Stimulated activated CD4-positive, alpha-beta T cell treated with anti-CD3 and anti-CD28 coated beads, Interleukin-1b, Interleukin-23, amount 100 ng/mL, for 48 hours (primary cell): ENCODE measurements around the gene FHIT.

ENCODE experiments used
- DNase-seq: peaks from one replicate; pipeline ENCODE4 v3.0.0-alpha.2; 2020

The FHIT gene

GRCh38 chr3:60136601-60137000, 1114.7 kb downstream of the FHIT start:
- no peak for DNase-seq

- DNase-seq: no peak
Measured at GRCh38 chr3:60135474-60135873, 1115.8 kb downstream of the FHIT start.

DNA sequence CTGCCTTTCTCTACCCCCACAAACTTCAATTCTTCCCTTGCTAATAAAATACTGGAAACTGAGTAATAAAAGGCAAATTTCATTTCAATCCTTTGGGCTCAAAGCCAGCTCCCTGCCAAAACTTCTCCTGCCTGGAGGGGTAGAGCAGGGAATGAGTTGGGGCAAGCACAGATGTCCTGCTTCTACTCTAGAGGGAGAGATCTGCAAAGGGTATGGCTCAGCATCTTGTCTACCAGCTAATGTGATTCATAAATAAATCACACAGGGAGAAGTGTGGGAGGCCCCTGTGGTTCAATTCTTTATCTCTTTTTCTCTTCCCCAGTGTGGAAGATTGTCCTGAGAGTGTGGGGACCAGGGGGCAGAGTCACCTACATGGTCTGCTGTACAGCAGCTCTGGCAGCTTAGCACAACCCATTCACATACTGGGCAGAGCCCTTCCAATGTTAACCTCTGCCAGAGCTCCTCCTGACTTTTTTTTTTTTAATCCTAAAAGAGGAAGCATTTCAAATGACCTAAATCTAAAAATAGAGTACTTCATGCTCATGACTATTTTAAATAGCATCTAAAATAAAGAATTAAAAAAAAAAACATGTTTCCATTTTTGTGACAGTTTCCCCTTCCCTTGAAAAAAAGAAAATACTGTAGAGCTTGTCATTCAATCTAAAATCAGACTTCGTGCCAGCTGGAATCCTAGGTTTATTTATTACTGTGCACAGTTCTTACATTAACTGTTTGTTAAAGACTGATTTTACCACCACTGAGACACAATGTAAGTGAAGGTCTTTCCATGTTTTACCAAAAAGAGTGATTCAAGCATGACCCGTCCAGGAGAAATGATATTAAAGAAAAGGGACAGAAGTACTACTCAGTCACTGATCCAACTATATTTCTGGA, 1117.7 kb downstream of the FHIT start:
- DNase-seq: no peak

- DNase-seq: no peak
Measured at GRCh38 chr3:60131618-60132017, 1119.6 kb downstream of the FHIT start.

DNA sequence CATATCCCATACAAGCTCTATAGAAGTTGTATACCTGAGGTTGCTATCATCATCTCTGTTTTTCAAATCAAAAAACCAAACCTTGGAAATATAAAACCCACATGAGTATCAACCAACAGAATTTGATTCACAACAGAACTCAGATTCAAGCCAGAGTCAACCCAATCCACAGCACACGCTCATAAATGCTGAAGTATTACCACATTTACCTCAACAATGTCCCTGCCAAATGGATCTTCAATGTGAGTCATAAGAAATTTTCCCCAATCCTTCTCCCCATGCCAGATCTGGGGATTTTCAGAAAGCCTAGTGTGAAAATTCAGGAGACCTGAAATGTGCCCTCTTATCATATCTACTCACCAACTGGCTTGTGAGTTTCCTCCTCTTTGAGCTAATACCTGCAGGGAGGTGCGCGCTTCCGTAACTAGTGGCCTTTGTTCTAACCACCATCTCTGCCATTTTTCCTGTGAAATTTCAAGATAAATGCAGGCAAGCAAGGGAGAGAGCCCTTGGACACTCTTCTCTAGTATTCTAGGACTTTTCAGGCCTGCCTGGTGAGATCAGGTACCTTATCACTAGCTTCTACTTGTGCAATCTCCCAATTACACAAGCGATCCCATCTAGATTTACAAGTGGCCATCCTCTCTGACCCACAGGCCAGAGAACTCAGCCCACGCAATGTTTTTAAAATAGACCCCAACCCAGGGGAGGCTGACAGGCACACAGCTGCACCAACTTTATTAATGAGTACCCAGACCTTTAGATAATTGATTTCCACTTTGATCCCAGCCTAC, 1124.5 kb downstream of the FHIT start:
- DNase-seq: no peak

- DNase-seq: no peak
Measured at GRCh38 chr3:60125686-60126085, 1125.6 kb downstream of the FHIT start.

DNA sequence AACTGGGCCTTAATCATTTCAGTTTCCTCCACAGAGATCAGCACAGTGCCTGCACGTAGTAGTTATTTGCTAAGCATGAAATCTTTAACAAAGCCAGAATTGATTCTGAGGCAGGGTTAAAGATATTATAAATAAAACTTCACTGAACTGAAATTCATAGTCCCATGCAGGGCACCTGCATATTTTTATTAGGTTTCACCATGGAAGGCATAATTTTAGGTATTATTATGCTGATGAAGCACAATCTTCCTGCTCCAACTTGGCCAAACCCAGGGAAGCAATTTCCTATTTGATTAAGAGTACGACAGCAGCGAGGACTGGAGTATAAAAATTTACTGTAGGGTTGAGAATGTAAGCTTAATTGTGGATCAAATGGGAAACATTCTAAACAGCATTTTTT, 1131.0 kb downstream of the FHIT start:
- DNase-seq: no peak

- no peak for DNase-seq
Measured at GRCh38 chr3:60114191-60114590, 1137.1 kb downstream of the FHIT start.

GRCh38 chr3:60107275-60107674, 1144.0 kb downstream of the FHIT start:
- DNase-seq: no peak

DNA sequence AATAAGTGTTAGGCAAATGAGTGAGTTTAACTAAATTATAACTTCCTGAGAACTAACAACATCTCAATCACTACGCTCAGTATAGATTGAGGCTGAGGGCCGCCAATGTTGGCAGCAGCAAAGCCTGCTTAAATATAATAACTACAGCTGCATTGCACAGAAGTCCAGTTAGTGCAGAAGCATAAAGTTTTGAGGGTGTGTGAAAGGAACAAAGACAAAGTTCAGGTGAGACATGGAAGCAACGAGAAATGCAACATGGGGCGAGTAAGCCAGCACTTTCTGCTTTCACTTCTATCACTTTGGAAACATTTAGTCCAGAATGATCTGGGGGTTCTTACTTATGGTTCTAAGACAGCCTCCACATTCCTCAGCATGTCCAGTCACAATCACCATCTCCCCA, 1149.1 kb downstream of the FHIT start:
- DNase-seq: no peak

DNA sequence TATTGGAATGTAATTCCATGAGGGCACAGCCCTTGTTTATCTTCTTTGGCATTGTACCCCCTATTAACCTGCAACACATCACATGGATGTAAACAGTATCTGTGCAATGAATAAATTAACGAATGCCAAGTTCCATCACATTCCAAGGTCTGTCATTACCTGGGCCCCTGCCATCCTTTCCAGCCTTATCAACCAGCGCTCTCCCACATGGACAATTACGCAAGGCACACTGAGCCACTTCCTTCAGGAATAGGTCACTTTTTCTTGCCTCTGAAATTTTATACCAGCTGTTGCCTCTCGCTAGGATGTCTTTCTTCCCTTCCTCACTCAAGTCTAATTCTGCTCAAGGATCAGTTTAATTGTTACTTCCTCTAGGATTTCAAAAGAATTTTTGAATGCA, 1149.6 kb downstream of the FHIT start:
- no peak for DNase-seq

GRCh38 chr3:60096403-60096802, 1154.8 kb downstream of the FHIT start:
- DNase-seq: no peak

- DNase-seq: no peak
Measured at GRCh38 chr3:60095930-60096329, 1155.3 kb downstream of the FHIT start.

DNA sequence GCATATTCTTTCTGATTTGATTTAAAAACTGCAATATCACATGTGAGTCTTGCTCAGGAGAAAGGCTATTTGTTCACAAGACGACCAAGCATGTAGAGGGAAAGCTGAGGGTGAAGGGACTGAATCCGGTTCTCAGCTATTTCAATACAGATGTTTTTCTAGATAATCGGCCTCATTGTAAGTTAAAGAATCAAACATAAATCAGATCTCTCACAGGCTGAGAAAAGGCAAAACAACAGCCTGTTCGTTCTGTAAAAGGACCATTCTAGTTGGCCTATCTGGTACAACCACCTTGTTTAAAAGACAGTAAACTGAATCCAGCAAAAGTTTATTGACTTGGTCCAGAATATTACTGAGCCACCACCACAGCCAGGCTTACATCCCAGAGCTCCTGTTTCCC, 1155.7 kb downstream of the FHIT start:
- DNase-seq: no peak

DNA sequence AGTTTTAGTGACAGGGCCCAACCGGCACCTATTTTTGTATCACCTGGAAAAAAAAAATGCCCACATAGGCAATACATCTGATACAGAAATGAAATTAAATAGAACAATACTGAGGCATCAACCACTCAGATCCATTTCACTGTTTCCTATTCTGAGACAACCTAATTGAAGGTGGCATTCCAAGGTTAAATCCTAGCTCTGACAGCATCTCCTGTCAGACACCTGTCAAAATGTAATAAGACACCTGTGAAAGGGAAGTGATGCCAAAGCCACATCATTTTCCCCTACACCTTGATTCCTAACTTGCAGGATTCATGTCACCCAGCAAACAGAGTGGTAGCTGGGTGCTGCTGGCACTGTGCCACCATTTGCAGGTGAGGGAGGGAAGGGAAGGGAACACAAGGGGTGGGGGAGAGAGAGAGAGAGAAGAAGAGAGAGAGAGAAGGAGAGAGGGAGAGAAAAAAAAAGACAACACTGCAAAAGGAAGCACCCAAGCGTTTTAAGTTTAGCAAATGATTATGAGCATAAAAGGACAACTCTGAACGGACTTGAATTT, 1156.8 kb downstream of the FHIT start:
- no peak for DNase-seq

DNA sequence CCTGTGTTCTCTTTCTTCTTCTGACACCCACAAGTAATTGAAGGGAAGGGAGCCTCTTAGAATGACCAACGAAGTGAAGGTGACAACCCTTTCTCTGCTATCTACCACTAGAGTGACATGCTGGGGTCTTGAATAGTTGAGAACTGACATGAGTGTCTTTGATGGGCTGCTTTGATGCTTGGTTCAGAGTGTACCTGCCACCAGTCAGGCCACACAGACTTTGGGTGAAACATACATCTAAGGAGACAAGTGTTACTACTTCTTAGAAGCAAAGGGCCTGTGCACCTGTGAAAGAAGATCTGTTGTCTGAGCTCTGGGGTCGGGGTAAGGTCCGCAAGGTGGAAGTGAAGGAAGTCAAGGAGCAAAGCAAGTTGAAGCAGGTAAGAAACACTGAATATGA, 1160.7 kb downstream of the FHIT start:
- no peak for DNase-seq

DNA sequence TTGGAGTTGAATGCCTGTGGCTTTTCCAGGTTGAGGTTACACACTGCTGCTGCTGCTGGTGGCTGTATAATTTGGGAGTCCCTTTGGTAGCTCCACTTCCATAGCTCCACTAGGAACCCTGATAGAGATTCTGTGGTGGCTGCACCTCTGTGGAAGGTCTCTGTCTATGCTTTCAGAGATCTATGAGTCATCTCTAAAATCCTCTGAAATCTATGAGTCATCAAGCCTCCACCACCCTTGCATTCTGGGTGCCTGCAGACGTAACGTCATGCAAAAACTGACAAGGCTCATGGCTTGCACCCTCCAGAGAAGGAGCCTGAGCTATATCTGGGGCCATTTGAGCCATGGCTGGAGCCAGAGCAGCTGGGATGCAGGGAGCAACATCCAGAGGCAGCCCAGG, 1164.4 kb downstream of the FHIT start:
- DNase-seq: peak; percentile 59

DNA sequence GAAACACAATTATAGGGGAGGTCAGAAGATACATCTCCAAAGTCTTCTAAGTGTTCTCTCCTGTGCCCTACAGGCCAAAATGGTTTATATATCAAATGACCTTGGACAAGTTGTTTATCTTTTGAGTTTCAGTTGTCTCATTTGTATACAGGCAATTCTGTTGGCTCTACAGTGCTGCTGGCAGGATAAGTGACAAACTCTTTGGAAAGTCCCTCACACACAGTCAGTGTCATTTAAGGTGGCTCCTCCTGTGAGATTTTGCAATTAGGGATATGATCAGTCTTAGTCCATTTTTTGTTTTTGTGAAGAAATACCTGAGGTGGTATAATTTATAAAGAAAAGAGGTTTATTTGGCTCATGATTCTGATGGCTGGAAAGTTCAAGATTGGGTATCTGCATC, 1165.6 kb downstream of the FHIT start:
- DNase-seq: no peak

DNA sequence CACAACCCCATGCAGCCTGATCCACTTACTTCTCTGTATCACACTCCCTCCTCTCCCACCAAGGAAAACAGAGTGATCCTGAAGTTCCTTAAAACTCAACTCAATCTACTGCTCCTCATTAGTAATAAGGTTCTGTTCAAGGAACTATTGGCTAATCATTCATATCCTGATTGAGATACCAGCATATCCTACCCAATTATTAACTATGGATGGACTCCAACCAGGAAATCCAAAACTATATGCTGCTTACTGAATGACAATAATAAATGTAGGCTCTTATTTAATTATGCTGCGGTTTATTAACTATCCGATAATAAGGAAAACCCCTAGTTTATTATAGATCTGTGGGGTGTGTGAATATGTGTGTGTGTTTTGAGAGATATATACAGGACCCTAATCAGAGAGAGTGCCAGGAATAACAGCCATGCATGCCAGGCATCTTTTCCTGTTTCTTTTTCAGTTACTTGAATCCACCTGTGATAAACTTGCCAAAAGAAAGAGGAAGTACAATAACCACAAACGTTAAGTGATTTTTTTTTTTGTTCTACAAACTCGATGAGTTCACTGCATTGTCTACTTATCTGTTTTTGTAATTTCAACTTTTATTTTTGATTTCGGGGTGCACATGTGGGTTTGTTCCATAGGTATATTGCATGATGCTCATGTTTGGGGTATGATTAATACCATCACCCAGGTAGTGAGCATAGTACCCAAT, 1169.7 kb downstream of the FHIT start:
- no peak for DNase-seq

- DNase-seq: no peak
Measured at GRCh38 chr3:60080648-60081047, 1170.6 kb downstream of the FHIT start.

GRCh38 chr3:60079076-60079475, 1172.2 kb downstream of the FHIT start:
- peak; percentile 62 for DNase-seq

DNA sequence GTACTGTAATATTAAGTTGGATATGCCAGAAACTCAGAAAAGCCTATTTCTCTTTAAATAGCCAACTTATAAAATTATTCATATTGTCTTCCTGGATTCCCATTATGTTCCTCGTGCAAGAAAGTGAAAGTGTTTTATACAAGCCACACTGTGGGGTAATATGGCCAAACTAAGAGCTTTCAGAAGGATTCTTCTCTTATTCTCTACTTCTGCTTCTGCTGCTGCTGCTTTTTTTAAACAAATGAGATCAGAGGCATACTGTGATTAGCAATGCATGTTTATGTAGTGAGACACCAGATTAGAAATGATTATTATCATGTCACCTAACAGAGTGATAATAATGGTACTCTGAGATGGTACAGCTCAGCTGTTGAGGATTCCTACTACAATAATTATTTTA, 1174.9 kb downstream of the FHIT start:
- no peak for DNase-seq

- DNase-seq: no peak
Measured at GRCh38 chr3:60073942-60074341, 1177.3 kb downstream of the FHIT start.
